ENCODE results near the gene JAM3. TPM values are rescaled to one million over a fixed set of nuclear protein-coding genes. Genes with fewer than 3 reads are reported as not detected.

Gene JAM3
- total RNA-seq, 3 donors from 2014 or later (not counting 1 experiment from before 2014, with no cell fraction given): 2.1 to 3.8 (median 2.4) TPM

DNA sequence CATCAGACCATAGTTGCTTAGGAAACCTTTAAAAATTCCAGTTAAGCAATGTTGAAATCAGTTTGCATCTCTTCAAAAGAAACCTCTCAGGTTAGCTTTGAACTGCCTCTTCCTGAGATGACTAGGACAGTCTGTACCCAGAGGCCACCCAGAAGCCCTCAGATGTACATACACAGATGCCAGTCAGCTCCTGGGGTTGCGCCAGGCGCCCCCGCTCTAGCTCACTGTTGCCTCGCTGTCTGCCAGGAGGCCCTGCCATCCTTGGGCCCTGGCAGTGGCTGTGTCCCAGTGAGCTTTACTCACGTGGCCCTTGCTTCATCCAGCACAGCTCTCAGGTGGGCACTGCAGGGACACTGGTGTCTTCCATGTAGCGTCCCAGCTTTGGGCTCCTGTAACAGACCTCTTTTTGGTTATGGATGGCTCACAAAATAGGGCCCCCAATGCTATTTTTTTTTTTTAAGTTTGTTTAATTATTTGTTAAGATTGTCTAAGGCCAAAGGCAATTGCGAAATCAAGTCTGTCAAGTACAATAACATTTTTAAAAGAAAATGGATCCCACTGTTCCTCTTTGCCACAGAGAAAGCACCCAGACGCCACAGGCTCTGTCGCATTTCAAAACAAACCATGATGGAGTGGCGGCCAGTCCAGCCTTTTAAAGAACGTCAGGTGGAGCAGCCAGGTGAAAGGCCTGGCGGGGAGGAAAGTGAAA lies 81.5 kb downstream of the JAM3 start:
- intact Hi-C loops (cut with micrococcal nuclease): no loop called here
- H3K4me3 Mint-ChIP-seq: no peak overlapping the region
- no peaks in the 10 kb centered on the region for H3K27me3 Mint-ChIP-seq (ENCODE audit: low read depth in 2 of 2)
- no peak for ATAC-seq
- no peak overlapping the region for H3K27ac Mint-ChIP-seq
- Histone ChIP-seq H3K4me3 (ENCODE audit: low read length) (no peak overlapping the region), H3K36me3 (ENCODE audit: control insufficient read depth, insufficient read depth, low read length) (peaks cover 13% of the 10 kb centered on the region), H3K27me3 (ENCODE audit: control insufficient read depth, insufficient read depth, low read length) (no peaks in the 10 kb centered on the region), H3K9me3 (ENCODE audit: control insufficient read depth, insufficient read depth, low read length) (no peaks in the 10 kb centered on the region), H3K4me1 (ENCODE audit: control insufficient read depth, insufficient read depth, low read length) (no peaks in the 10 kb centered on the region), H3K27ac (ENCODE audit: low read length) (no peak overlapping the region)
- H3K4me1 Mint-ChIP-seq: no peaks in the 10 kb centered on the region
- no peaks in the 10 kb centered on the region for H3K9me3 Mint-ChIP-seq
- no peak for DNase-seq
- H3K36me3 Mint-ChIP-seq: no peaks in the 10 kb centered on the region
- TF ChIP-seq, protein P1, sequence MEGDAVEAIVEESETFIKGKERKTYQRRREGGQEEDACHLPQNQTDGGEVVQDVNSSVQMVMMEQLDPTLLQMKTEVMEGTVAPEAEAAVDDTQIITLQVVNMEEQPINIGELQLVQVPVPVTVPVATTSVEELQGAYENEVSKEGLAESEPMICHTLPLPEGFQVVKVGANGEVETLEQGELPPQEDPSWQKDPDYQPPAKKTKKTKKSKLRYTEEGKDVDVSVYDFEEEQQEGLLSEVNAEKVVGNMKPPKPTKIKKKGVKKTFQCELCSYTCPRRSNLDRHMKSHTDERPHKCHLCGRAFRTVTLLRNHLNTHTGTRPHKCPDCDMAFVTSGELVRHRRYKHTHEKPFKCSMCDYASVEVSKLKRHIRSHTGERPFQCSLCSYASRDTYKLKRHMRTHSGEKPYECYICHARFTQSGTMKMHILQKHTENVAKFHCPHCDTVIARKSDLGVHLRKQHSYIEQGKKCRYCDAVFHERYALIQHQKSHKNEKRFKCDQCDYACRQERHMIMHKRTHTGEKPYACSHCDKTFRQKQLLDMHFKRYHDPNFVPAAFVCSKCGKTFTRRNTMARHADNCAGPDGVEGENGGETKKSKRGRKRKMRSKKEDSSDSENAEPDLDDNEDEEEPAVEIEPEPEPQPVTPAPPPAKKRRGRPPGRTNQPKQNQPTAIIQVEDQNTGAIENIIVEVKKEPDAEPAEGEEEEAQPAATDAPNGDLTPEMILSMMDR (IDR thresholded peaks at IDR 0.05): no peak
- WGBS (ENCODE audit: insufficient coverage): 97% methylated on average over 12 of the region's 12 CpGs

- no peaks in the 10 kb centered on the region for H3K4me1 ChIP-seq (ENCODE audit: control insufficient read depth, insufficient read depth, low read length)
- H3K36me3 Mint-ChIP-seq: no peaks in the 10 kb centered on the region
- H3K4me1 Mint-ChIP-seq: no peaks in the 10 kb centered on the region
- DNase-seq: no peak
- no peaks in the 10 kb centered on the region for H3K27me3 ChIP-seq (ENCODE audit: control insufficient read depth, insufficient read depth, low read length)
- no peak overlapping the region for H3K27ac ChIP-seq (ENCODE audit: low read length)
- H3K4me3 ChIP-seq (ENCODE audit: low read length): no peak overlapping the region
- H3K36me3 ChIP-seq (ENCODE audit: control insufficient read depth, insufficient read depth, low read length): peaks cover 22% of the 10 kb centered on the region
- TF ChIP-seq, protein P1 (IDR thresholded peaks at IDR 0.05): no peak
- ATAC-seq: no peak
- H3K9me3 Mint-ChIP-seq: no peaks in the 10 kb centered on the region
- H3K27ac Mint-ChIP-seq: no peak overlapping the region
- intact Hi-C loops (cut with micrococcal nuclease): no loop called here
- 96% methylated on average over 8 of the region's 10 CpGs for WGBS (ENCODE audit: insufficient coverage)
- no peaks in the 10 kb centered on the region for H3K27me3 Mint-ChIP-seq (ENCODE audit: low read depth in 2 of 2)
- no peak overlapping the region for H3K4me3 Mint-ChIP-seq
- H3K9me3 ChIP-seq (ENCODE audit: control insufficient read depth, insufficient read depth, low read length): no peaks in the 10 kb centered on the region
Observed at GRCh38 chr11:134151083-134151747, 82.3 kb downstream of the JAM3 start.

GRCh38 chr11:134152696-134153095 lies 83.8 kb downstream of the JAM3 start:
- intact Hi-C loops (cut with micrococcal nuclease): no loop called here
- H3K4me3 Mint-ChIP-seq: no peak overlapping the region
- H3K9me3 ChIP-seq (ENCODE audit: control insufficient read depth, insufficient read depth, low read length): no peaks in the 10 kb centered on the region
- DNase-seq: no peak
- no peaks in the 10 kb centered on the region for H3K9me3 Mint-ChIP-seq
- no peaks in the 10 kb centered on the region for H3K27me3 Mint-ChIP-seq (ENCODE audit: low read depth in 2 of 2)
- ATAC-seq: no peak
- peaks cover 33% of the 10 kb centered on the region for H3K36me3 ChIP-seq (ENCODE audit: control insufficient read depth, insufficient read depth, low read length)
- H3K36me3 Mint-ChIP-seq: no peaks in the 10 kb centered on the region
- H3K4me1 Mint-ChIP-seq: no peaks in the 10 kb centered on the region
- H3K27ac Mint-ChIP-seq: no peak overlapping the region
- no peak overlapping the region for H3K4me3 ChIP-seq (ENCODE audit: low read length)
- TF ChIP-seq, protein P1 (IDR thresholded peaks at IDR 0.05): no peak
- H3K27ac ChIP-seq (ENCODE audit: low read length): no peak overlapping the region
- no peaks in the 10 kb centered on the region for H3K27me3 ChIP-seq (ENCODE audit: control insufficient read depth, insufficient read depth, low read length)
- 96% methylated on average over 9 of the region's 9 CpGs for WGBS (ENCODE audit: insufficient coverage)
- H3K4me1 ChIP-seq (ENCODE audit: control insufficient read depth, insufficient read depth, low read length): no peaks in the 10 kb centered on the region
